ENCODE data around the gene DEFB131B.
"Not testable (repeated sequence)": the region's sequence is repeated elsewhere in the genome, so short reads cannot be mapped to it uniquely, and the experiment has no call there.

DEFB131B gene

DNA sequence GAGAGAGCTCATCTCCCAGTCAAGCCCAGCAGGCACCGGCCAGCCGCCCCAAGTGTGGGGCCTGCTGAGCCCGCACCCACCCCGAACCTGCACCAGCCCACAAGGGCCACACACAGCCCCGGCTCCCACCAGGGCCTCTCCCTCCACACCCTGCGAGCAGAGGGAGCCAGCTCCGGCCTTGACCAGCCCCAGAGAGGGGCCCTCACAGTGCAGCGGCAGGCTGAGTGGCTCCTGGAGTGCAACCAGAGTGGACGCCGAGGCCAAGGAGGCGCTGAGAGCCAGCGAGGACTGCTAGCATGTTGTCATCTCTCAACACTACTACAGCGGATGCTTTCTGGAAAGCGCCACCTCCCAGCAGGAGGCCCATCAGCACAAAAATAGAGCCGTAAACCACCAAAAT lies 34.4 kb upstream of the DEFB131B start:
- WGBS (ENCODE audit: extremely low coverage, insufficient coverage, low lambda C conversion rate): no CpG with 5 or more reads among the region's 15 CpGs
- Histone ChIP-seq H3K4me3 (ENCODE audit: low read length) (no peak overlapping the region), H2BK120ac (ENCODE audit: low read depth, low read length) (no peak overlapping the region), H3K79me2 (ENCODE audit: control insufficient read depth, insufficient read depth, low read length) (no peaks in the 10 kb centered on the region), H3K23ac (ENCODE audit: low read length) (no peak overlapping the region), H3K18ac (ENCODE audit: low read length) (no peak overlapping the region), H3K4ac (ENCODE audit: low read depth, low read length) (no peak overlapping the region), H2BK15ac (replicated peaks; ENCODE audit: low read depth) (no peak overlapping the region), H2AK5ac (ENCODE audit: low read length) (no peak overlapping the region), H4K8ac (ENCODE audit: low read depth, low read length) (no peak overlapping the region), H4K5ac (ENCODE audit: low read length) (no peak overlapping the region), H3K27ac (ENCODE audit: low read depth, low read length) (no peak overlapping the region), H3K56ac (ENCODE audit: low read length) (no peak overlapping the region), H3K27me3 (ENCODE audit: insufficient read depth, low read length, poor library complexity) (no peaks in the 10 kb centered on the region), H2BK5ac (ENCODE audit: low read length) (no peak overlapping the region), H3K4me2 (ENCODE audit: low read length) (no peak overlapping the region), H3K4me1 (ENCODE audit: control insufficient read depth, low read depth, low read length) (peaks cover 2% of the 10 kb centered on the region), H3K36me3 (ENCODE audit: control insufficient read depth, insufficient read depth, low read length) (no peaks in the 10 kb centered on the region), H3K79me1 (ENCODE audit: low read length) (no peaks in the 10 kb centered on the region), H3K9ac (ENCODE audit: low read length) (no peak overlapping the region)
- DNase-seq: peak; percentile 25

DNA sequence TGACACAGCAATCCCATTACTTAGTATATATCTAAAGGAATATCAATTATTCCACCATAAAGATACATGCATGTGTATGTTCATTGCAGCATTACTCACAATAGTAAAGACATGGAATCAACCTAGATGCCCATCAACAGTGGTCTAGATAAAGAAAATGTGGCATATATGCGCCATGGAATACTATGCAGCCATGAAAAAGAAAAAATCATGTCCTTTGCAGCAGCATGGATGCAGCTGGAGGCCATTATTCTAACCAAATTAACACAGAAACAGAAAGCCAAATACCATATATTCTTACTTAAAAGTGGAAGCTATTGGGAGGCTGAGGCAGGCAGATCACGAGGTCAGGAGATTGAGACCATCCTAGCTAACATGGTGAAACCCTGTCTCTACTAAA lies 24.4 kb upstream of the DEFB131B start:
- H2BK120ac ChIP-seq (ENCODE audit: low read depth, low read length); DNase-seq; H3K79me2 ChIP-seq (ENCODE audit: control insufficient read depth, insufficient read depth, low read length); H3K27me3 ChIP-seq (ENCODE audit: insufficient read depth, low read length, poor library complexity); H3K4me2 ChIP-seq (ENCODE audit: low read length); H3K79me1 ChIP-seq (ENCODE audit: low read length); H3K27ac ChIP-seq (ENCODE audit: low read depth, low read length); H3K23ac ChIP-seq (ENCODE audit: low read length); H3K36me3 ChIP-seq (ENCODE audit: control insufficient read depth, insufficient read depth, low read length); H2AK5ac ChIP-seq (ENCODE audit: low read length); H3K9ac ChIP-seq (ENCODE audit: low read length); H3K4me3 ChIP-seq (ENCODE audit: low read length); H3K56ac ChIP-seq (ENCODE audit: low read length); H2BK15ac ChIP-seq (replicated peaks; ENCODE audit: low read depth); H2BK5ac ChIP-seq (ENCODE audit: low read length); H3K18ac ChIP-seq (ENCODE audit: low read length); H3K4me1 ChIP-seq (ENCODE audit: control insufficient read depth, low read depth, low read length); H4K5ac ChIP-seq (ENCODE audit: low read length); H3K4ac ChIP-seq (ENCODE audit: low read depth, low read length); H4K8ac ChIP-seq (ENCODE audit: low read depth, low read length): not testable (repeated sequence)
- no CpG with 5 or more reads among the region's 2 CpGs for WGBS (ENCODE audit: extremely low coverage, insufficient coverage, low lambda C conversion rate)

DNA sequence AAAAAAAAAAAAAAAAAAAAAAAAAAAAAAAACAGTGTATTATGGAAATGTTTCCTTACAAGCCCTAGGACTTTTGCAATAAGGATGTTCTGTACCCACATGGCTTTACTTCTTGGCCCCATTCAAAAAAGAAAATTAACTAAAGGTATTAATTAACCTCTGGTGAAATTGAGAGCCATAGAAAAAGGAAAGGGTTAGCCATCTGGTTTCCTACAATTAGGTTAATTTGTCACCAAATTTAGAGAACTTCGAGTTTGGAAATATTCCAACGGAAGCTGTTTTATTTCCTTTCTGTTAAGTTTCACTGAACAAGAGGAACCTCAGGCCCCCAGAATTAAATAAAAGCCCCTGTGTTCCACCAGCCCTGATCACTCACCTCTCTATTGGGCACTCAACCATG lies 22.4 kb upstream of the DEFB131B start:
- WGBS (ENCODE audit: extremely low coverage, insufficient coverage, low lambda C conversion rate): no CpG with 5 or more reads among the region's 2 CpGs
- H2BK15ac ChIP-seq (replicated peaks; ENCODE audit: low read depth); H2BK120ac ChIP-seq (ENCODE audit: low read depth, low read length); H3K36me3 ChIP-seq (ENCODE audit: control insufficient read depth, insufficient read depth, low read length); H2BK5ac ChIP-seq (ENCODE audit: low read length); DNase-seq; H3K4me3 ChIP-seq (ENCODE audit: low read length); H2AK5ac ChIP-seq (ENCODE audit: low read length); H3K18ac ChIP-seq (ENCODE audit: low read length); H3K27me3 ChIP-seq (ENCODE audit: insufficient read depth, low read length, poor library complexity); H3K27ac ChIP-seq (ENCODE audit: low read depth, low read length); H3K4ac ChIP-seq (ENCODE audit: low read depth, low read length); H3K79me2 ChIP-seq (ENCODE audit: control insufficient read depth, insufficient read depth, low read length); H3K56ac ChIP-seq (ENCODE audit: low read length); H3K79me1 ChIP-seq (ENCODE audit: low read length); H4K8ac ChIP-seq (ENCODE audit: low read depth, low read length); H3K4me2 ChIP-seq (ENCODE audit: low read length); H3K4me1 ChIP-seq (ENCODE audit: control insufficient read depth, low read depth, low read length); H4K5ac ChIP-seq (ENCODE audit: low read length); H3K9ac ChIP-seq (ENCODE audit: low read length); H3K23ac ChIP-seq (ENCODE audit: low read length): not testable (repeated sequence)

DNA sequence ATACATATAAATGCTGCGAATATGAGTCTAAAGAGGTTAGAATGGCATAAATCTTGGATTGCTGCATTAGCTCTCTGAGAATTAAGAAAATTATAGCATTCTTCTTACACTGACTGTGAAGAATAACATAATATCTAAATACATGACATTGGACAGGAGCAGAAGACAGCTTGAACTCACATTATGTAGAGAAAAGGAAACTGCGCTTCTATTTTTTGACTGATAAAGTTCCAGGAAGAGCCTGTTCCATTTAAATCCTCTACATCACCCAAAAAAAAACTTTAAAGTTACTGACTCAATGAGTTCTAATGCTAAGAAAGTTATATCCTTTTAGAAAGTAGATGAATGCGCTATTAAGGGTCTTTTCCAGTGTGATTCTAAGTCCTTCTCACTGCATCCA lies 17.4 kb upstream of the DEFB131B start:
- not testable (repeated sequence) for H3K36me3 ChIP-seq (ENCODE audit: control insufficient read depth, insufficient read depth, low read length); H2AK5ac ChIP-seq (ENCODE audit: low read length); H3K27me3 ChIP-seq (ENCODE audit: insufficient read depth, low read length, poor library complexity); H4K5ac ChIP-seq (ENCODE audit: low read length); H2BK5ac ChIP-seq (ENCODE audit: low read length); H3K4ac ChIP-seq (ENCODE audit: low read depth, low read length); H2BK15ac ChIP-seq (replicated peaks; ENCODE audit: low read depth); H3K4me3 ChIP-seq (ENCODE audit: low read length); DNase-seq; H3K56ac ChIP-seq (ENCODE audit: low read length); H3K27ac ChIP-seq (ENCODE audit: low read depth, low read length); H3K79me1 ChIP-seq (ENCODE audit: low read length); H3K4me2 ChIP-seq (ENCODE audit: low read length); H3K18ac ChIP-seq (ENCODE audit: low read length); H3K23ac ChIP-seq (ENCODE audit: low read length); H3K79me2 ChIP-seq (ENCODE audit: control insufficient read depth, insufficient read depth, low read length); H4K8ac ChIP-seq (ENCODE audit: low read depth, low read length); H3K9ac ChIP-seq (ENCODE audit: low read length); H2BK120ac ChIP-seq (ENCODE audit: low read depth, low read length); H3K4me1 ChIP-seq (ENCODE audit: control insufficient read depth, low read depth, low read length)
- no CpG with 5 or more reads among the region's 3 CpGs for WGBS (ENCODE audit: extremely low coverage, insufficient coverage, low lambda C conversion rate)

DNA sequence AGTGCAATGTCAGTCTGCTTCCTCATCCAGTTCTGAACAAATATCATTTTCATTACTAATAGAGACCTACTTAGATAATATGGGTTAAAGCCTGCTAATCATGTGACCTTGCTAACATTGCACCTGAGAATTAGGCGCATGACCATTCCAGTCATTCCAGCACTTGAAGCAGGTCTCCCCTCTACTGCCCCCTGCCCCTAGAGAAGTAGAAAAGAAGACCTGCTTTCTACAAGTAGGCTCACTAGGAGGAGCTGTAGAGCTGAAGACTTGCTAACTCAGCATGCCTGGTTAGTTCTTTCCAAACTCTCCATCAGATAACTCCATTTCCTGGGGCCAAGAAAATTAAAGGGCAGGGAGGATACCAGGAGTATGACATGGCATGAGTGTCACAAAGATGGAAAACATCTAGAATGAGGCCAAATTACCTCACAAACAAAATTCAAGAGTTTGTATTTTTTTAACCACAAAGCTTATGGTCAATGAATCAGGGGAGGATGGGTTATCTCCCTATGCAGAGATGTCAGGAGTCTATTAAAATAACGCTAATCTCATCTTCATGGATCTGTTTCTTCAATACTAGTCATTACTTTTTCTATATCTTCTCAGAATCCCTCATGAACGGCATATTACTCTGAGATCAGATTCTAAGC lies 14.2 kb upstream of the DEFB131B start:
- not testable (repeated sequence) for H3K4me3 ChIP-seq (ENCODE audit: low read length); H2BK120ac ChIP-seq (ENCODE audit: low read depth, low read length); H3K27me3 ChIP-seq (ENCODE audit: insufficient read depth, low read length, poor library complexity); H3K9ac ChIP-seq (ENCODE audit: low read length); H3K79me2 ChIP-seq (ENCODE audit: control insufficient read depth, insufficient read depth, low read length); H3K56ac ChIP-seq (ENCODE audit: low read length); H3K23ac ChIP-seq (ENCODE audit: low read length); H4K8ac ChIP-seq (ENCODE audit: low read depth, low read length); H4K5ac ChIP-seq (ENCODE audit: low read length); H3K4me1 ChIP-seq (ENCODE audit: control insufficient read depth, low read depth, low read length); H3K27ac ChIP-seq (ENCODE audit: low read depth, low read length); H3K4ac ChIP-seq (ENCODE audit: low read depth, low read length); H3K18ac ChIP-seq (ENCODE audit: low read length); H3K4me2 ChIP-seq (ENCODE audit: low read length); H3K79me1 ChIP-seq (ENCODE audit: low read length); H2BK15ac ChIP-seq (replicated peaks; ENCODE audit: low read depth); H2AK5ac ChIP-seq (ENCODE audit: low read length); H2BK5ac ChIP-seq (ENCODE audit: low read length); H3K36me3 ChIP-seq (ENCODE audit: control insufficient read depth, insufficient read depth, low read length)
- peak; percentile 96 for DNase-seq
- WGBS (ENCODE audit: extremely low coverage, insufficient coverage, low lambda C conversion rate): no CpG with 5 or more reads among the region's 3 CpGs

DNA sequence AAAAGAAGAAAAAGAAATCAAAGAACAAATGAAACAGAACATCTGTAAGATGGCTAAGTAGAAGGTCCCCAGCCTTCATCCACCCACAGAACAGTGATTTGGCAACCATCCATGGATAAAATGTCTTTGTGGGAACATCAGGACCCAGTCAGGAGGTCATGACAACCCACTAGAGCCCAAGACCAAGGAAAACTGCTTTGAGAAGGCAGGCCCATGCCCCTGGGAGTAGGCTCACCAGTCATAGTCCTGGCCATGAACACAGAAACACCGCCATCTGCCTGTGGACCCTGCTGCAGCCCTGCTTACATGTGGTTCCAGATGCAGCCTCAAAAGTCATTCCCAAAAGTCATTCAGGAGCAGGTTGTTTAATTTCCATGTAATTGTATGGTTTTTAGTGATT lies 11.0 kb upstream of the DEFB131B start:
- H3K4me3 ChIP-seq (ENCODE audit: low read length); H3K23ac ChIP-seq (ENCODE audit: low read length); H3K9ac ChIP-seq (ENCODE audit: low read length); H2AK5ac ChIP-seq (ENCODE audit: low read length); H3K27ac ChIP-seq (ENCODE audit: low read depth, low read length); H3K56ac ChIP-seq (ENCODE audit: low read length); H3K27me3 ChIP-seq (ENCODE audit: insufficient read depth, low read length, poor library complexity); H2BK15ac ChIP-seq (replicated peaks; ENCODE audit: low read depth); H3K79me2 ChIP-seq (ENCODE audit: control insufficient read depth, insufficient read depth, low read length); H3K36me3 ChIP-seq (ENCODE audit: control insufficient read depth, insufficient read depth, low read length); H3K18ac ChIP-seq (ENCODE audit: low read length); H2BK120ac ChIP-seq (ENCODE audit: low read depth, low read length); H4K5ac ChIP-seq (ENCODE audit: low read length); H4K8ac ChIP-seq (ENCODE audit: low read depth, low read length); H3K79me1 ChIP-seq (ENCODE audit: low read length); H3K4ac ChIP-seq (ENCODE audit: low read depth, low read length); H3K4me1 ChIP-seq (ENCODE audit: control insufficient read depth, low read depth, low read length); H3K4me2 ChIP-seq (ENCODE audit: low read length); H2BK5ac ChIP-seq (ENCODE audit: low read length): not testable (repeated sequence)
- DNase-seq: peak; percentile 10
- no CpG with 5 or more reads among the region's 1 CpG for whole genome bisulfite sequencing (ENCODE audit: extremely low coverage, insufficient coverage, low lambda C conversion rate)

Measured in mesendoderm (in vitro differentiated cells).